ENCODE results near the gene DIP2C. TPM values are rescaled to one million over a fixed set of nuclear protein-coding genes. Genes with fewer than 3 reads are reported as not detected.
"Not testable (repeated sequence)": the region's sequence is repeated elsewhere in the genome, so short reads cannot be mapped to it uniquely, and the experiment has no call there.

Gene DIP2C
- total and polyA plus RNA-seq, 2 donors (not counting 1 experiment from before 2014, with no cell fraction given): 1.3 to 1.9 TPM

GRCh38 chr10:660413-660969 is 29.0 kb downstream of the DIP2C start:
- WGBS (ENCODE audit: insufficient coverage): 87% methylated on average over 5 of the region's 6 CpGs
- Histone ChIP-seq H3K36me3 (replicated peaks in 1 of 2; ENCODE audit: control extremely low read depth in 1 of 2, control insufficient read depth in 1 of 2, extremely low read depth in 1 of 2, insufficient read depth in 2 of 2, low read length in 1 of 2) (no peaks in the 10 kb centered on the region), H3K9me3 (ENCODE audit: control extremely low read depth in 1 of 3, control insufficient read depth in 2 of 3, insufficient read depth in 1 of 3, low read length in 2 of 3) (no peaks in the 10 kb centered on the region), H3K4me2 (replicated peaks; ENCODE audit: low read depth, low read length, poor library complexity, severe bottlenecking) (no peak overlapping the region), H3K79me2 (ENCODE audit: control insufficient read depth, insufficient read depth, low read length) (no peaks in the 10 kb centered on the region), H3K27me3 (replicated peaks in 1 of 4; ENCODE audit: control extremely low read depth in 1 of 4, control insufficient read depth in 3 of 4, insufficient read depth in 4 of 4, low read length in 3 of 4) (no peaks in the 10 kb centered on the region), H3K4me3 (ENCODE audit: control extremely low read depth in 1 of 5, extremely low read depth in 1 of 5, insufficient read depth in 1 of 5, low read depth in 2 of 5, low read length in 4 of 5) (no peak overlapping the region), H3K4me1 (ENCODE audit: control insufficient read depth in 2 of 2, insufficient read depth in 2 of 2, low read length in 2 of 2) (no peaks in the 10 kb centered on the region), H3K27ac (ENCODE audit: low read length in 2 of 2) (no peak overlapping the region), H4K20me1 (ENCODE audit: control insufficient read depth, insufficient read depth, low read length, poor library complexity, severe bottlenecking) (no peaks in the 10 kb centered on the region), H3K9ac (ENCODE audit: low read length) (no peak overlapping the region), H2AFZ (ENCODE audit: insufficient read depth, low read depth, low read length, poor library complexity, severe bottlenecking) (no peak overlapping the region)
- ATAC-seq (ENCODE audit: low read depth) (no peak), DNase-seq (no peak)
- no peak for TF ChIP-seq EZH2 (IDR thresholded peaks at IDR 0.05; ENCODE audit: borderline replicate concordance, insufficient read depth, low read depth, low read length, poor library complexity, severe bottlenecking)
- TF ChIP-seq CTCF (IDR thresholded peaks at IDR 0.05): no peak
- Mint-ChIP-seq H3K27ac (no peak overlapping the region), H3K27me3 (peaks cover 19% of the 10 kb centered on the region), H3K4me1 (no peaks in the 10 kb centered on the region), H3K9me3 (ENCODE audit: insufficient read depth) (no peaks in the 10 kb centered on the region), H3K4me3 (no peak overlapping the region)
- ChIA-PET POLR2A (no interaction called here), CTCF (no interaction called here)
- intact Hi-C loops (cut with micrococcal nuclease): no loop called here

DNA sequence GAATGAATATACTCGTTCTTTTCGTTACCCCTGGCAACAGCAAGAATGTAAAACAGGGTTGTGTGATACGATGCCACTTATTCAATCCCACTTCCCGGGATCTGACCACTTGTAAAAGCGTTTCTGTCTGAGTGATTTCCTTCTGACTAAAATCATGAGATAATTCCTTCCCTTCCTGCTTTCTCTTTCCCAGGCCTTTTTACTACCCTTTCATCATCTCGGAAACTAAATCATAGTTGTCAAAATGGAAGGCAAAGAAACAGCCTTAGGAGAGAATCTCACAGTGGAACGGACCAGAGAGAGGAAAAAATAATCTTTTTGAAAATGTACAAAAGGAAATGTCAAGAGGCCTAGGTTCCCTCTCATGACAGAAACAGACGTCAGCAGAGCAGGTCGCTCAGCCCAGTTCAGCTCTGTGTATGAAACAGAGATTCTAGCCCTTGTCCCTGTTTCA is 29.8 kb downstream of the DIP2C start:
- H3K4me2 ChIP-seq (replicated peaks; ENCODE audit: low read depth, low read length, poor library complexity, severe bottlenecking): no peak overlapping the region
- ChIA-PET POLR2A (no interaction called here), CTCF (no interaction called here)
- 16% methylated on average over 4 of the region's 9 CpGs for WGBS (ENCODE audit: insufficient coverage)
- no peaks in the 10 kb centered on the region for H3K4me1 ChIP-seq (ENCODE audit: control insufficient read depth in 2 of 2, insufficient read depth in 2 of 2, low read length in 2 of 2)
- no peak for DNase-seq
- H3K27ac ChIP-seq (ENCODE audit: low read length in 2 of 2): no peak overlapping the region
- no peaks in the 10 kb centered on the region for H3K4me1 Mint-ChIP-seq
- no peaks in the 10 kb centered on the region for H4K20me1 ChIP-seq (ENCODE audit: control insufficient read depth, insufficient read depth, low read length, poor library complexity, severe bottlenecking)
- TF ChIP-seq EZH2 (IDR thresholded peaks at IDR 0.05; ENCODE audit: borderline replicate concordance, insufficient read depth, low read depth, low read length, poor library complexity, severe bottlenecking) (no peak), CTCF (IDR thresholded peaks at IDR 0.05) (no peak)
- H3K27me3 ChIP-seq (replicated peaks in 1 of 4; ENCODE audit: control extremely low read depth in 1 of 4, control insufficient read depth in 3 of 4, insufficient read depth in 4 of 4, low read length in 3 of 4): no peaks in the 10 kb centered on the region
- H3K27me3 Mint-ChIP-seq: peaks cover 19% of the 10 kb centered on the region
- H2AFZ ChIP-seq (ENCODE audit: insufficient read depth, low read depth, low read length, poor library complexity, severe bottlenecking): no peak overlapping the region
- no peak overlapping the region for H3K9ac ChIP-seq (ENCODE audit: low read length)
- H3K36me3 ChIP-seq (replicated peaks in 1 of 2; ENCODE audit: control extremely low read depth in 1 of 2, control insufficient read depth in 1 of 2, extremely low read depth in 1 of 2, insufficient read depth in 2 of 2, low read length in 1 of 2): no peaks in the 10 kb centered on the region
- no peak for ATAC-seq (ENCODE audit: low read depth)
- H3K79me2 ChIP-seq (ENCODE audit: control insufficient read depth, insufficient read depth, low read length): no peaks in the 10 kb centered on the region
- H3K9me3 Mint-ChIP-seq (ENCODE audit: insufficient read depth): no peaks in the 10 kb centered on the region
- H3K4me3 ChIP-seq (ENCODE audit: control extremely low read depth in 1 of 5, extremely low read depth in 1 of 5, insufficient read depth in 1 of 5, low read depth in 2 of 5, low read length in 4 of 5): no peak overlapping the region
- H3K27ac Mint-ChIP-seq: no peak overlapping the region
- no peaks in the 10 kb centered on the region for H3K9me3 ChIP-seq (ENCODE audit: control extremely low read depth in 1 of 3, control insufficient read depth in 2 of 3, insufficient read depth in 1 of 3, low read length in 2 of 3)
- no peak overlapping the region for H3K4me3 Mint-ChIP-seq
- intact Hi-C loops (cut with micrococcal nuclease): no loop called here

DNA sequence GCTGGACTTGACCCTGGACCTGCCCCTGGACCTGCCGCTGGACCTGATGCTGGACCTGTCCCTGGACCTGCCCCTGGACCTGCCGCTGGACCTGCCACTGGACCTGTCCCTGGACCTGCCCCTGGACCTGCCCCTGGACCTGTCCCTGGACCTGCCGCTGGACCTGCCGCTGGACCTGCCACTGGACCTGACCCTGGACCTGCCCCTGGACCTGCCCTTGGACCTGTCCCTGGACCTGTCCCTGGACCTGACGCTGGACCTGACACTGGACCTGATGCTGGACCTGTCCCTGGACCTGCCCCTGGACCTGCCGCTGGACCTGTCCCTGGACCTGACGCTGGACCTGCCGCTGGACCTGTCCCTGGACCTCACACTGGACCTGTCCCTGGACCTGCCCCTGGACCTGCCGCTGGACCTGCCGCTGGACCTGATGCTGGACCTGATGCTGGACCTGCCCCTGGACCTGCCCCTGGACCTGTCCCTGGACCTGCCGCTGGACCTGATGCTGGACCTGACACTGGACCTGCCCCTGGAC is 31.6 kb downstream of the DIP2C start:
- H3K27me3 ChIP-seq (replicated peaks in 1 of 4; ENCODE audit: control extremely low read depth in 1 of 4, control insufficient read depth in 3 of 4, insufficient read depth in 4 of 4, low read length in 3 of 4); H3K36me3 ChIP-seq (replicated peaks in 1 of 2; ENCODE audit: control extremely low read depth in 1 of 2, control insufficient read depth in 1 of 2, extremely low read depth in 1 of 2, insufficient read depth in 2 of 2, low read length in 1 of 2); H3K4me1 Mint-ChIP-seq; H3K4me3 ChIP-seq (ENCODE audit: control extremely low read depth in 1 of 5, extremely low read depth in 1 of 5, insufficient read depth in 1 of 5, low read depth in 2 of 5, low read length in 4 of 5); H3K27ac Mint-ChIP-seq; H3K79me2 ChIP-seq (ENCODE audit: control insufficient read depth, insufficient read depth, low read length); CTCF ChIA-PET; H3K4me2 ChIP-seq (replicated peaks; ENCODE audit: low read depth, low read length, poor library complexity, severe bottlenecking); POLR2A ChIA-PET; H3K9me3 Mint-ChIP-seq (ENCODE audit: insufficient read depth); H3K9ac ChIP-seq (ENCODE audit: low read length); H4K20me1 ChIP-seq (ENCODE audit: control insufficient read depth, insufficient read depth, low read length, poor library complexity, severe bottlenecking); intact Hi-C loops (cut with micrococcal nuclease); H3K27ac ChIP-seq (ENCODE audit: low read length in 2 of 2); H3K4me3 Mint-ChIP-seq; H3K4me1 ChIP-seq (ENCODE audit: control insufficient read depth in 2 of 2, insufficient read depth in 2 of 2, low read length in 2 of 2); H3K9me3 ChIP-seq (ENCODE audit: control extremely low read depth in 1 of 3, control insufficient read depth in 2 of 3, insufficient read depth in 1 of 3, low read length in 2 of 3); H2AFZ ChIP-seq (ENCODE audit: insufficient read depth, low read depth, low read length, poor library complexity, severe bottlenecking); ATAC-seq (ENCODE audit: low read depth); DNase-seq: not testable (repeated sequence)
- H3K27me3 Mint-ChIP-seq: peaks cover 13% of the 10 kb centered on the region
- WGBS (ENCODE audit: insufficient coverage): 99% methylated on average over 4 of the region's 11 CpGs
